ENCODE measurements around the gene RASD2.
"Not testable (repeated sequence)": the region's sequence is repeated elsewhere in the genome, so short reads cannot be mapped to it uniquely, and the experiment has no call there.

The RASD2 gene, protein sequence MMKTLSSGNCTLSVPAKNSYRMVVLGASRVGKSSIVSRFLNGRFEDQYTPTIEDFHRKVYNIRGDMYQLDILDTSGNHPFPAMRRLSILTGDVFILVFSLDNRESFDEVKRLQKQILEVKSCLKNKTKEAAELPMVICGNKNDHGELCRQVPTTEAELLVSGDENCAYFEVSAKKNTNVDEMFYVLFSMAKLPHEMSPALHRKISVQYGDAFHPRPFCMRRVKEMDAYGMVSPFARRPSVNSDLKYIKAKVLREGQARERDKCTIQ

DNA sequence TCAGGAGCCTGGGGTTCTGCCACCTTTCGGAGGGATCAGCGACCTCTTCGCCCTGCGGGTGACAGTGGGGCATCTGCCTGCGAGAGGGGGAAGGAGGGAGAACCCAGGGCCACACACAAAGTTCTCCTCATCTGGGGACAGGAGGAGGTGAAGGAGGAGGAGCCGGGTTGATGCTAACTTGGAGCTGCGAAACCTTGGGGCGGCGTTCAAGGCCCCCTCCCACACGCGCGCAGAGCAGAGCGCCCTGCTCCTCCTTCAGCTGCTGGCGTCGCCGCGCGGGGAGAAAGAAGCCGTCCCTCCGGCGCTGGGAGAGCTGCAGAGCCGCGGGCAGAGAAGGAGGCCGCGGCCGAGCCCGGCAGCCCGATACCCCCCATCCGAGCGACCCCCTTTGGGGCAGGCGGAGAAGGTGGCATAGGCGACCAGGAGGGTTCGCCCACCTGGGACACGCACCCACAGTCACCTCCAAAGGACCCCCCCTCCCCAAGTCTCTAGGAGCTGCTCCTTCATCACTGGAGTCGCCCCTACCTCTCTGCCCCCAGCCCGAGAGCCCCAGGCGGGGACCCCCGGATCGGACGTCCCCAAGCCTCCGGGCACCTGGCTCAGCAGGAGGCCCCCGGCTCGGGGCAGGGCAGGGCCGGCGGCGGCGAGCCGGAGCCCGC is at the start of gene RASD2:
Gene RASD2 (plus strand): TSS at position 237 of the 659 bp plus-strand sequence. CDS start 5,979 bp downstream, outside the sequence.
- no peak for DNase-seq

DNA sequence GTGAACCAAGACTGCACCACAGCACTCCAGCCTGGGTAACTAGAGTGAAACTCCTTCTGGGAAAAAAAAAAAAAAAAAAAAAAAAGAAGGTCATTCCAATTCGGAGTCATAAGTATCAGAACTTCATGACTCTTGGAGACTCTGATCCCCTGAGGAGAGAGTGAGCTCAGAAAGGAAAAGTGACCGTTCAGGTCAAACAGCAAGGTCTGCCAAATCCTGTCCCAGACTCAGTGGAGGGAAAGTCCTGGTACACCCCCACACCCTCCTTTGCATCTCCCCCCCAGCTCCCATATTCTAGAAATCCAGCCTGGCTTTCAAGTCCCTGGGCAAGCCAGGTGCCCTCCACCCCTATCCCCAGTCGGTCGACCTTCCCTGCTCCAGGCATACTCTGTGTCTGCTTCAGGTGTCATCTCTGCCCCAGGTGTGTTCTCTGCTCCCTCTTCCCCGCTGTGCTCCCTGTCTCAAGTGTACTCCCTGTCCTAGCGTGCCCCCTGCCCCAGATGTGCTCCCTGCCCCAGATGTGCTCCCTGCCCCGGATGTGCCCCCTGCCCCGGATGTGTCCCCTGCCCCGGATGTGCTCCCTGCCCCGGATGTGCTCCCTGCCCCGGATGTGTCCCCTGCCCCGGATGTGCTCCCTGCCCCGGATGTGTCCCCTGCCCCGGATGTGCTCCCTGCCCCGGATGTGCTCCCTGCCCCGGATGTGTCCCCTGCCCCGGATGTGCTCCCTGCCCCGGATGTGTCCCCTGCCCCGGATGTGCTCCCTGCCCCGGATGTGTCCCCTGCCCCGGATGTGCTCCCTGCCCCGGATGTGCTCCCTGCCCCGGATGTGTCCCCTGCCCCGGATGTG is 49.3 kb upstream of the RASD2 start:
- not testable (repeated sequence) for DNase-seq

DNA sequence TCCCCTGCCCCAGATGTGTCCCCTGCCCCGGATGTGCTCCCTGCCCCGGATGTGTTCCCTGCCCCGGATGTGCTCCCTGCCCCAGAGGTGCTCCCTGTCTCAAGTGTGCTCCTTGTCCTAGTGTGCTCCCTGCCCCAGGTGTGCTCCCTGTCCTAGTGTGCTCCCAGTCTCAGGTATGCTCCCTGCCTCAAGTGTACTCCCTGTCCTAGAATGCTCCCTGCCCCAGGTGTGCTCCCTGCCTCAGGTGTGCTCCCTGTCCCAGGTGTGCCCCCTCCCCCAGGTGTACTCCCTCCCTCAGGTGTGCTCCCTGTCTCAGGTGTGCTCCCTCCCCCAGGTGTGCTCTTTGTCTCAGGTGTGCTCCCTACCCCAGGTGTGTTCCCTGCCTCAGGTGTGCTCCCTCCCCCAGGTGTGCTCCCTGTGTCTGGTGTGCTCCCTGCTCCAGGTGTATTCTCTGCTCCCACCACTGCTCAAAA is 48.7 kb upstream of the RASD2 start:
- no peak for DNase-seq

DNA sequence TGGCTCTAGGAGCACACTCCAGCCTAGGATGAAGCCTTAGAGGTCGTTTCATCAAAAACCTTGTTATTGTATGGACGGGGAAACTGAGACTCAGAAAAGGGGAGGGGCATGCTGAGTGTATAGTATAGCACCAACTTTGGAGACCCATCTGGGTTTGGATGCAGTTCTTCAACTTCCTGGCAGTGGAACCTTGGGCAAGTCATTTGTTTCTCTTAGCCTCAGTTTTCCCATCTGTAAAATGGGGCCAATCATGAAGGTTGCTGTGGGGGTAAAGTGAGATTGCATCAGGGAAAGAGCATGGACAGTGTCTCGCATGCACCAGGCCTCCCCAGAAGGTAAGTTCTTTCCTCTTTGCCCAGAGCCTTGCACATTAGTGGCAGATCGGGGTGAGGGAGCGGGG is 47.6 kb upstream of the RASD2 start:
- no peak for DNase-seq

DNA sequence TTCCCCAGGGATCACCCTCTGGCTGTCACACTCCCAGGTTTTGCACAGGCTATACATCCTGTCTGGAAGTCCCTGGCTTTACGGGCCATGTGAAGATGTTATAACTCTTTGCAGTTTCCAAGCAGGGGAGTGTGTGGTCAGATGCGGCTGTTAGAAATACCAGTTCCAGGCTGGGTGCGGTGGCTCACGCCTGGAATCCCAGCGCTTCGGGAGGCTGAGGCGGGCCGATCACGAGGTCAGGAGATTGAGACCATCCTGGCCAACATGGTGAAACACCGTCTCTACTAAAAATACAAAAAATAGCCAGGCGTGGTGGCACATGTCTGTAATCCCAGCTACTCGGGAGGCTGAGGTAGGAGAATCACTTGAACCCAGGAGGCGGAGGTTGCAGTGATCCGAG is 44.9 kb upstream of the RASD2 start:
- not testable (repeated sequence) for DNase-seq

DNA sequence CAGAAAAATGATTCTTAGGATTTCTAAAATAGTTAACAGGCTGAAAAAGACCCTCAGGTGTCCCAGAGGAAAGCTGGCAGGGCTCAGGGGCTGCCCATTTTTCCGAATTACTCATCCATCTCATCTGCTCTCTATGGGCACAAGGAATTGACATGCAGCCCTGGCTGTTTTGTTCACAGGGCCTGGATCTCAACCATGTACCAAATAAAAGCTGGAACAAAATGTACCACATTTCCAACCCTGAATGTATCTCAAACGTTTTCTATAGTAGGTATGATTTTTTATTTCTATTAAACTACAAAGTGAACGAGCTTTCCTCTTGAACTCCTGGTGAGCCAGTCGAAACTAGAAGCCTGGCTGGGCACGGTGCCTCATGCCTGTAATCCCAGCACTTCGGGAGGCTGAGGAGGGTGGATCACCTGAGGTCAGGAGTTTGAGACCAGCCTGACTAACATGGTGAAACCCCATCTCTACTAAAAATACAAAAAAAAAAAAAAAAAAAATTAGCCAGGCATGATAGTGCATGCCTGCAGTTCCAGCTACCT is 43.8 kb upstream of the RASD2 start:
- no peak for DNase-seq

DNA sequence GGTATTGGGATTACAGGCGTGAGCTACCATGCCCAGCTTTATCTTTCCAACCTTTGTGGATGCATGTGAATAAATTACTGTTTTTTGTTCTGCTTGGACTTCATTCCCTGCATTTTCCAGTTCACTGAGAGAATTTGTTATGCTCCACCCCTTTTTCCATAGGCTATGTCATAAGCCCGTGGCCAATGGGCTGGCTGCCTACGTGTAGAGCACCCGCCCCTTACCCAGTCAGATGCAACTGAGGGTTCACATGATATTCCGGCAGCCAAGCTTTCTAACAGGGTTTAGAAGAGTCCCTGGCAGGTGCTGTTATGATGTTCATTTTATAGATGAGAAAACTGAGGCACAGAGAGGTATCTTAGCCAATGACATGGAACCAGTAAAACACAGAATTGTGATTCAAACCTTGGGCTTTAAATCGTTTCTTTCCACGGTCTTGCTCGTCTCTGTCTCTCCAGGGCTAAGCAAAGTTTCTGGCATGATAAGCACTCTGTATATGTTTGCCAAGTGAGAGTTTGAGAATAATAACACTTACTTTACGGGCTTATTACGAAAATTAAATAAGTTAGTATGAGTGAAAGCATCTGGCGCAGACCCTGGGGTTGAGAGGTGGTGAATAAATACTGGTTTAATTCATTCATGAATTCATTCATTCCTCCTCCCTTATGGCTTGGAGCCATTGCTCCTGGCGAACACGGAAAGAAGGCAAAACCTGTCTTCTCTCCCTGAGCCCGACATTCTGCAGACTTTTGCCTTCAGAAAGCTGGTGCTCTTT is 42.4 kb upstream of the RASD2 start:
- no peak for DNase-seq

DNA sequence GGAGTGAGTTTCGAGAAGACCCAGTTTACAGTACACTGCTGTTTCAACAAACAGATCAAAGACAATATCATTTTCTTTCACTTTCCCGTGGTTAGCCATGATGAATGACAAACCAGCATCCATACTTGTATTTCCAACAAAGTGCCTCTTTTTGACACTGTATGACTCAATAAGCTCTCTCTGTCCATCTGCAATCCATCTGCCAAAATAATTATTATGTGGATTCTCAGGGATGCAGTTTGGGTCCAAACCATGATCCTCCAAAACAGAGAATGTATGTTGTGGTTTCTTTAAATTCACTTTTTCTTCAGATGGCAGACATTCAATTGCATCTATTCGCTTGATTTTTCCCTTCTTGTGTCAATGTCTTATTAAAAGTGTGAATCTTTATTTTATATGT is 37.8 kb upstream of the RASD2 start:
- DNase-seq = no peak

DNA sequence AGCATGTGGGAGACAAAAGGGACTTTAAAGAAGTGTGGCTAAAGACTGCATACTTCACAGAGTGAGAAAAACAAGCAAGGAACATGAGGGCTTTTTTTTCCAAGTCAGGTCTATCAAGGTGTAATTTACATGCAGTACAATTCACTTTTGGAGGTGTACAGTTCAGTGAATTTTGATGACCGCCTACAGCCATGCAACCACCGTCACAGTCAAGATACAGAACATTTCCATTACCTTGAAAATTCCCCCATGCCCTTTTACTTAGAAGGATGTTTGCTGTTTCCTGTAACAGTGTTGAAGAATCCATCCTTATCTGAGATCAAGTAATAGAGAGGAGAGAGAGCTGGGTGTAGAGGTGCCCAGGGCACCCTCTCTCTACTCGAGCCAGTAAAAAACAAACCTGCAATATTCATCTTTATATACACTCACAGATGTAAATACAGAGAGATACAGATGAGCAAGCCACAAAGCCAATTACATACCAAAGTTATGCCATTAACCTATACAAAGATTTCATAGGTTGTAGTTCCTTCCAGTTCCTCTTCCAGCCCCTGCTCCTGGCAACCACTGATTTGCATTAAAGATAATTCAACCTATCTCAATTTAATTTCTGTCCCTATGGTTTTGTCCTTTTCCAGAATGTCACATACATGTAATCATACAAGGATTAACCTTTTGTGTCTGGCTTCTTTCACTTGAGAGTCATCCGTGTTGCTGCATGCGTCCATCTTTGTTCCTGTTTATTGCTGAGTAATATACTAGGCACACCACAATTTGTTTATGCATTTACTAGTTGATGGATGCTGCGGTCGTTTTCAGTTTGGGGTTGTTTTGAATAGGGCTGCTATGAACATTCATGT is 35.0 kb upstream of the RASD2 start:
- no peak for DNase-seq

DNA sequence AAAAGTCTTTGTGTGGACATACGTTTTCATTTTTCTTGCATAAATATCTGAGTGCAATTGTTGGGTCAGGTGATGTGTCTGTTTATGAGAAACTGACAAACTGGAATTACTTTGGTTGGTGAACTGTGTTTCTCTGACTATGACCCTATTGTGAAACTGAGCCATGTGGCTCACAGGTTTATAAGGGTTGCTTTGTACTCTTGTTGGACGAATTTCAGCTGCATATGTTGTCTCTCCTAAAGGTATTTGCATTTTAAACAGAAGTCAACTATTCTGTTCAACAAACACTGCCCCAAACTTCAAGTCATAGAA is 34.4 kb upstream of the RASD2 start:
- DNase-seq = no peak

DNA sequence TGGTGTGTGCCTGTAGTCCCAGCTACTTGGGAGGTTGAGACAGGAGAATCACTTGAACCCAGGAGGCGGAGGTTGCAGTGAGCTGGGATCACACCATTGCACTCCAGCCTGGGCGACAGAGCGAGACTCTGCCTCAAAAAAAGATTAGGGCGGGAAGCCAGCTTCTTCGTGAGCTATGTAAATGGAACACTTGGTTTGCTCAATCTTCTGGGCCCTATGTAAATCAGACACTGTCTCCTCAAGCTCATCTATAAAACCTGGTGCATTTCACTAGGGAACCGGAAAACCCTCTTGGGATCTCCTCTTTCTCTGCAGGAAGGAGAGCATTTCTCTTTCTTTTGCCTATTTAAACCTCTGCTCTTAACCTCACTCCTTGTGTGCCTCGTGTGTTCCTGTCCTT is 32.8 kb upstream of the RASD2 start:
- DNase-seq = not testable (repeated sequence)

DNA sequence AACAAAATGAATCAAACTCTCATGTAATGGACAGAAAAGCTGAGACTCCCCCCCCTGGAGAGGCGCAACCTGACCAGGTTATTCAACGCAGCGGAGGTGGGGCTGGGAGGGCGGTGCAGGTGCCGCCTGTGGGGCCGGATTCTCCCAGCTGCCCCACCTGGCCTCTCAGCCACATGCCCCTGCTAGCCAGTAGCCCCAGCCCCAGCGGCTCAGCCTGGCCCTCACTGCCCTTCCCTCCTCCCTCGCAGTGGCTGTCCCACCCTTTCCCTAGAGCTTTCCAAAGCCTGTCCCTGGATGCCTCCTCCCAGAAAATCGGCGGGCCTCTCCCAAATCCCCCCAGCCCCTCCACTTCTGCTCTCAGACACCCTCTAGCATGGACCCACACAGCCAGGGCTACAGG is 31.2 kb upstream of the RASD2 start:
- DNase-seq = no peak

DNA sequence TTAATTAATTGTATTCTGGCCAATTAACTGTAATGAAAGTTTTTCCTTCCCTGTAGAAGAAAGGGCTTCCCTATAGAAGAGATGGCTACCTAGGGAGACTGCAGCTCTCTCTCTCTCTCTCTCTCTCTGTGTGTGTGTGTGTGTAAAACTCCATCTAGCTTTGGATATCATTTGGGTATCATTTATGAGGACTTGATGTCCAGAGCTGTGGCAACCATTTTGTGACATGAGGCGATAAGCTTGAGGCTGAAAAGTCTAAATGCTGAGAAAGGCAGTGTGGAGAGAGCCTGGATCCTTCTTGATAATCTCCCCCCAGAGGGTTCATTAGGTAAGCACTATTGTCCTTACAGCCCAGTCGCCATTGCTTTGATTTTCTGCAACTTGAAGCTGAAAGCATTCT is 30.7 kb upstream of the RASD2 start:
- DNase-seq = no peak

DNA sequence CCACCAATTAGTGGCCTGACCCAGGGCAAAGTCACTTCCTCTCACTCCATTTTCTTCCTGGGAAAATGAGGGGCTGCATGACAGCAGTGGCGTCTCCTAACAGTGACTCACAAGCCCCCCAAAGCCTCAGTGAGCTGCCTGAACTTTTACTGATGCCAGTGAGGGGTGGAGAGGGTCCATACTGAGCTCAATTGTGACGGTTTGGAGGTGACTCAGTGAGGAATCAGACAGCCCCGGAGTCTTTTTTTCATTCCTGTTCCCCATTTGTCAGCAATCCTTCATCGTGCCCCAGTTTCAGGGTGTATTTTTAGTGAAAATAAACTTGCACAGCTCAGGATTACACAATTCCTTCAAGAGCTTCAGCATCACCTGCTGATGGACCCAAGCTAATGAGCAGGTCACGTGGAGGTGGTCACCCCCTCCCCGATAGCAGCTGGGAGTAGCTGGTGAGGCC is 30.1 kb upstream of the RASD2 start:
- DNase-seq = no peak

DNA sequence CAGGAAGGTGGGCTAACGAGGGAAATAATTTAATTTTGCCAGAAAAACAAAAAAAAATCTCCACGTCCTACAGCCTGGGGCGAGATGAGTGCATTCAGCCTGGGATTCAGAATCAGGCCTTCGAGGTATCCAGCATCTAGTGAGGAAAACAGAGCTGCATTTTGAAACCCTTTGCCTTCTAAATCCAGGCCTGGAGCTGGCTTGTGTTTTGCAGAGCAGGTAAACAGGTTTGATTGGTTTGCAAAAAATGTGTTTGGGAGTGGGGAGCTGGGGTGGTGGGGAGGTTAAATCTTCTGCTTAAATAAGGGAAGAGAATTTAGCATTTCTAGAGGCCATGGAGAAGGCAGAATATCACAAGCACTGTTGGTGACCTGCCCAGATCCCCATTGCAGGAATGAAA is 29.7 kb upstream of the RASD2 start:
- DNase-seq = no peak

DNA sequence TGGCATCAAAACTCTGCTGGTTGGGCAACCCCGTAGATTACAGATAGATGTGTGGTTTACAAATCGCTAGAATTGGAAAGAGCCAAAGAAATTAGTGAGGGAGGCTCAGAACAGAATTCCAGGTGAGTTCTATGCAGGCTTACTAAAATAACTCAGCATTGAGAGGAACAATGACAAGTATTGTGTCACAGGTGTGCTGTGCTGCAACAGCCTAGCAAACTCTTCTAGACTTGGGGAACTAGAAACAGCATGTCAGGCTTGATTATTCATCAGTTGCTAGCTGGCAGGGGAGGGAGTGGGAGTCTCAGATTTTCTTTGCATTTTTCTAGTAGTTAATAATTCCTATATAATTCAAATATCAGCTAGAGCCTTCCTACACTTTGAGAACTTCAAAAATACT is 26.3 kb upstream of the RASD2 start:
- DNase-seq = no peak

DNA sequence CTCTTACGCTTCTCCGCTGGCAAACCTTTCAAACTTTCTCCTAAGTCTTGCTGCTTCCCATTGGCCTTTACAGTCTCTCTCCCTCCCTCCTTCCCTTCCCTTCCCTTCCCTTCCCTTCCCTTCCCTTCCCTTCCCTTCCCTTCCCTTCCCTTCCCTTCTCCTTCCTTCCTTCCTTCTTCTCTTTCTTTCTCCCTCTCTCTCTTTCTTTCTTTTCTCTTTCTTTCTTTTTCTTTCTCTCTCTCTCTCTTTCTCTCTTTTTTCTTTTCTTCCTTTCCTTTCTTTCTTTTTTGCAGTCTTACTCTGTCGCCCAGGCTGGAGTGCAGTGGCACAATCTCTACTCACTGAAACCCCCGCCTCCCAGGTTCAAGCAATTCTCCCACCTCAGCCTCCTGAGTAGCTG is 24.7 kb upstream of the RASD2 start:
- not testable (repeated sequence) for DNase-seq

DNA sequence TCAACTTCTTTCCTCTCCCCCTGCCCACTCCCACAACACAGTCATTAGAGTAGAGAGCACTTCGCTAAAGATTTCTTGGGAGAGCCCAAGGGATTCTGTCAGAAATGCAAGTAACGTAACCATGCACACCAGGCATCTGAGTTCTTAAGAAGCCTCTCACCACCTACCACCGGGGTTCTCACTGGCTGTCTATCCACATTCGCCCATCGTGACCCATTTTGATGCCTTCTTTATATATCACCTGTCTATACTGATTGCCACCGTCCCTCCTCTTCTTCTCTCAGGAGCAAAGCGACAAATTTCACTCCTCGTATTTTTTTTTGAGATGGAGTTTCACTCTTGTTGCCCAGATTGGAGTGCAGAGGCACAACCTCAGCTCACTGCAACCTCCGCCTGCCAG is 23.9 kb upstream of the RASD2 start:
- DNase-seq = no peak

DNA sequence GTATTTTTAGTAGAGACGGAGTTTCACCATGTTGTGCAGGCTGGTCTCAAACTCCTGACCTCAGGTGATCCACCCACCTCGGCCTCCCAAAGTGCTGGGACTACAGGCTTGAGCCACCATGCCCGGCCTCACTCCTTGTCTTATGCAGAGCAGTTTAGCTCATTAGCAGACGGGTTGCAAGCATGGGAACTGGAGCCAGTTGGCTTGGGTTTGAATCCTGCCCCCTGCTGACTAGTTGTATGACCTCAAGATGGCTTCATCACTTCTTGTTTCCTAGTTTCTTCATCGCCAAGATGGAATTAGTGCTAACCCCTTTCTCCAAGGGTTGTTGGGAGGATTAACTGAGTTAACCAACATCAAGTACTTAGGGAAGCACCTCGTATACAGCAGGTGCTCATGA is 23.4 kb upstream of the RASD2 start:
- no peak for DNase-seq

DNA sequence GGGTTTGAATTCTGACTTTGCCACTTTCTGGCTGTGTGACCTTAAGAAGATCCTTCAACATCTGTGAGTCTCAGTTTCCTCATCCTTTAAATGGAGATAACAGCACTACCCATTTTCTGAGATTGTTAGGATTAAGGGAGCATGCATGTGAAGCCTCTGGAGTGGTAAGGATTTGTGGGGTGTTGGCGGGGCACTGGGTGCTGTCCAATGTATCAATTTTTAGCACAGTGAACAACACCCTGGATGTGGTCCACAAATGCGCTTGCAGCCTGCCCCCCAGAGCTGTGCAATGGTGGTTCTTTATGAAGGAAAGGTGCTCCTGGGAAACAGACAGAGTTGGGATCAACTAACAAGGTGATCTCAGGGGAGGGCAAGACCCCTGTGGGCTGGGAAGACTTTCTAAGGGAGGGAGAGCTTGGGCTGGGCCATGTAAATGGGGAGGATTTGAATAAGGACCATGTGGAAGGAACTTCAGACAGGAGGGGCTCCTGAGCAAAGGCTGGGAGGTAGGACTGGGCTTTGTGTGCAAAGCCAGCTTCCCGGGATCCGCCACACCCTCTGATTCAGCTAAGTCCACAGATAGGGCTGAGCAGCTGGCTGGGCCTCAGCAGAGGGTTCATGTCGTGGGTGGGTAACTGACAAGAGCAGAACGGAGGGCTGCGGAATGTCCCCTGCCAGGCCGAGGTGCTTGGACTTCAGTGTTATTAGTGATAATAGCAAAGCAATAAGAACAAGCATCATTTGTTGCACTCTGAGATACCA is 22.7 kb upstream of the RASD2 start:
- no peak for DNase-seq

DNA sequence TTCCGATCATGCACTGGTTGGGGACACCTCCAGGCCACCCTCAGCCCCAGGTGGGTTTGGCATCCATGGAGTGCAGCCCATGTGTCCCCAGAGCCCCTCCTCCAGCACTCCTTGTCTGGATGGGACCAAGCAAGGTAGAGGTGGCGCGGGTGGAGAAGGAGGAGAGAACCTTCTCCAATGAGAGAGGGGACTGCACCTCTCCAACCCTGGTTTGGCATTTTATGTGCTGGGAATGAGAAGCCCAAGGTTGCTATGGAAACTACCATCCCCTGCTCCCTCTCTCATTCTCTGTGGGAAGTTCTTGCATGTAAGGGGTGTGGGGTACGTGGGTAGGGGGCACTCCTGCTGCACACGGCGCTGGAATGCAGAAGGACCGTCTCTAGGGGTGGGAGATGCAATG is 21.8 kb upstream of the RASD2 start:
- DNase-seq = no peak
